ENCODE results near the gene SNRPA.
"Not testable (repeated sequence)": the region's sequence is repeated elsewhere in the genome, so short reads cannot be mapped to it uniquely, and the experiment has no call there.

Gene SNRPA

DNA sequence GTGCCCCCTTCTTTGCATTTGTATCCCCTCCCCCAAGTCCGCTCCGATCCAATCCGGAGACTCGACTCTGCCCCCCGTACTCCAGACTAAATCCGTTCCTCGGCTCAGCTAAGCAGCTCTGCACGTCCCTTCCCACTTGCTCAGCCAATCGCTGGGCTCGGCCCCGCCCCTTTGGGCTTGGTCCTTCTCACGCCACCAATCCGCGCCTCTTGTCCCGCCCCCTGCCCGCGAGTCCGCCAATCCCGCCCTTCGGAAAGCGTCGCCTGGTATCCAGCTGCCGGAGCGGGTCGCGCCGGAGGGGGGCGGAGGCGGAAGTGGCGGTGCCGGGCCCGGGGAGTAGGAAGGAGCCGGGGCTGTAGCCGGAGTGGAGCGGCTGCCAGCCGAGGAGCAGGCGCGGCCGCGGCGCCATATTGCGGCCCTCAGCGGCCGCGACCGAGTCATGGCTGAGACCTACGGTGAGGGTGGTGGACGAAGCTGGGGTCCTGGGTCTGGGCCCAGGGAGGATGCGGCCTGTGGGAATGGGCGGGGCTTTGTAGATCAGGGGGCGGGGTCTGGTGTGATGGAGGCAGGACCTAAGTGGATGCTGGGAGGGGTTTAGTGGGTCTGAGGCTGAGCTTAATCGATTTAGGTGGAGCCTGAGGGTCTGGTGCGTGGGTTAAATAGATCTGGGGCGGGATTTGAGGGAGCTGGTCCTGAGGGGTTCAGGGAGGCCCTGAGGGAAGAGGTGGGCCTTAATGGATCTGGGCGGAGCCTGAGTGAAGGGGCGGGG is 27.1 kb downstream of the SNRPA start, which contains the start of gene RAB4B:
Gene RAB4B, plus strand, starts transcription at position 311 of the 769 bp plus-strand sequence. Its CDS starts 129 bp downstream, at position 440.
- peak; percentile 100 for DNase-seq

DNA sequence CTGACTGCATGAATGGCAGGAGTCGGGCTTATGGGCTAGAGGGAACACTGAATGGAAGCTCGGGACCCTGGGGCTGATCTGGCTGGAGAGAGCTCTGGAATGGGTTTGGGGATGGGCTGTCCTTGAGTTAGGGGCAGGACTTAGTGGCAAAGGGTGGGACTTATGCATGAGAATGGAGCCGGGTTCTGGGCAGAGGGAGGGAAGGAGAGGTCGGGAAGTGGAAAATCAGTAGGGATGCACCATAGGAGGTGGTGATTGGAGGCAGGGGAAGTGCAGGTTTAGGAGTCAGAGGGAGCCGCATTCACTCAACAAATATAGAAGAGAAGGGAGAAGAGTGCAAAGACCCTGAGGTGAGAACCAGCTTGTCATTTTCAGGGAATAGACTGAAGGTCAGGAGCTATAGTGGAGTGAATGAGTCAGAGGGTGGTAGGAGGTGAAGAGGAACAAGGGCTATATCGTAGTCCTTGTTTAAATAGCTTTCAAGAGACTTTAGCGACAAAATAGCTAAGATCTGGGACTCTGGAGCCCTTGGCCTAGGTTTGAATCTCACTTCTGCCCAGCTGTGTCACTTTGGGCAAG is 27.8 kb downstream of the SNRPA start:
- no peak for DNase-seq

DNA sequence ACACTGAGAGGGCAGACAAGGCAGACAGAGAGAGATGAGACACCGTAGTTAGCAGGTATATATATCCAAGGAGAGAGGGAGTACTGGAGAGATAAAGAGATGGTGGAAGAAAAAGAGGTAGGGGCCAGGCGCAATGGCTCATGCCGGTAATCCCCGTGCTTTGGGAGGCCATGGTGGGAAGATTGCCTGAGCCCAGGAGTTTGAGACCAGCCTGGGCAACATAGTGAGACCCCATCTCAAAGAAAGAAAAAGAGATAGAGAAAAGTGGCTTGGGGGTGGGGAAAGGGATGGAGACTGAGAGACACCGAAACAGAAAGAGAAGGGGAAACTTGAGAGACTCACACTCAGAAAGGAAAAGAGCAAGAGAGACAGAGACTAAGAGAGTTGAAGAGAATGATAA is 29.6 kb downstream of the SNRPA start:
- no peak for DNase-seq

DNA sequence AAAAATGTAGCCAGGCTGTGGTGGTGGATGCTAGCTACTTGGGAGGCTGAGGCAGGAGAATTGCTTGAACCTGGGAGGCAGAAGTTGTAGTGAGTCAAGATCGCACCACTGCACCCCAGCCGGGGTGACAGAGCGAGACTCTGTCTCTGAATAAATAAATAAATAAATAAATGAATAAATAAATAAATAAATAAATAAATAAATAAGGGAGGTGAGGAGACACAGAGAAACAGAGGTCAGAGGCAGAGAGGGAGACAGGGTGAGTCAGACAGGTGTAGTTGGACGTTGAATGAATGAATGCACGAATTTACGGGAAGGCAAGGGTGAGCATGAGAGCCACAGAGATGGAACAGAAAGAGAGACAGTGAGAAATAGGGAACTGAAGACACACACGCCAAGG is 30.1 kb downstream of the SNRPA start:
- no peak for DNase-seq

DNA sequence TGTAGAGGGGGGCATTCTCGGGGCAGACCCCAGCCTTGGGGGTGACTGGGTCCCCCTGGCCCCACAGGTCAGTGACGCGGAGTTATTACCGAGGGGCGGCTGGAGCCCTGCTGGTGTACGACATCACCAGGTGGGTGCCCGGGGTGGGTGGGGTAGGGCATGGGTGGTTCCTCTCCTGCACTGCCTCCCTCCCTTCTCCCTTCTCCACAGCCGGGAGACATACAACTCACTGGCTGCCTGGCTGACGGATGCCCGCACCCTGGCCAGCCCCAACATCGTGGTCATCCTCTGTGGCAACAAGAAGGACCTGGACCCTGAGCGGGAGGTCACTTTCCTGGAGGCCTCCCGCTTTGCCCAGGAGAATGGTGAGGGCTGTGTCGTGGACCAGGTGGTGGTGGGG is 32.7 kb downstream of the SNRPA start:
- DNase-seq: no peak

DNA sequence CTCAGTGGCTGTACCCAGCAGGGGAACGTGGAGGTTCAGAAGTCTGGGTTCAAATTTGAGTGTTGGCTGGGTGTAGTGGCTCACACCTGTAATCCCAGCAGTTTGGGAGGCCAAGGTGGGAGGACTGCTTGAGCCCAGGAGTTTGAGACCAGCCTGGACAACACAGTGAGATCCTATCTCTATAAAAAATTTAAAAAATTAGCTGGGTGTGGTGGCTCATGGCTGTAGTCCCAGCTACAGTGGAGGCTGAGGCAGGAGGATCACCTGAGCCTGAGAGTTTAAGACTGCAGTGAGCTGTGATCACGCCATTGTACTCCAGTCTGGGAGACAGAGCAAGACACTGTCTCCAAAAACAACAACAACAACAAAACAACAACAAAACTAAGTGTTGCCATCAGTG is 33.1 kb downstream of the SNRPA start:
- not testable (repeated sequence) for DNase-seq

DNA sequence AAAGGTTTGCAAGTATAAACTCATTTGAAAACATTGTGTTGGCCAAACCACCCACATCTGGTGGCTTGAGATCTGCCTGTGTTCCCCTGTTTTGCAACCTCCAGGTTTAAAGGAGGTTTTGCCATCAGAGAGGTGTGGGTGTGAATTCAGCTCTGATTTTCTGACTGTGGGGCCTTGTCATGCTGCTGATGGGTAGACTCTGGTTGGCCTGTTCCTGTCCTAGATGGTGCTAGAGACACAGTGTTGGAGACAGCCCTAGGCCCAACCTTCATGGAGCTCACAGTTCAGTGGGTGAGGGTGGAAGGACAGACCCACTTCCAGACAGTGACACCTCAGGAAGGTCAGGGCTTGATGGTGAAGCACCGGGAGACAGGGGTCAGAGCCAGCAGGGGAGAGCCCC is 34.5 kb downstream of the SNRPA start:
- DNase-seq: no peak

DNA sequence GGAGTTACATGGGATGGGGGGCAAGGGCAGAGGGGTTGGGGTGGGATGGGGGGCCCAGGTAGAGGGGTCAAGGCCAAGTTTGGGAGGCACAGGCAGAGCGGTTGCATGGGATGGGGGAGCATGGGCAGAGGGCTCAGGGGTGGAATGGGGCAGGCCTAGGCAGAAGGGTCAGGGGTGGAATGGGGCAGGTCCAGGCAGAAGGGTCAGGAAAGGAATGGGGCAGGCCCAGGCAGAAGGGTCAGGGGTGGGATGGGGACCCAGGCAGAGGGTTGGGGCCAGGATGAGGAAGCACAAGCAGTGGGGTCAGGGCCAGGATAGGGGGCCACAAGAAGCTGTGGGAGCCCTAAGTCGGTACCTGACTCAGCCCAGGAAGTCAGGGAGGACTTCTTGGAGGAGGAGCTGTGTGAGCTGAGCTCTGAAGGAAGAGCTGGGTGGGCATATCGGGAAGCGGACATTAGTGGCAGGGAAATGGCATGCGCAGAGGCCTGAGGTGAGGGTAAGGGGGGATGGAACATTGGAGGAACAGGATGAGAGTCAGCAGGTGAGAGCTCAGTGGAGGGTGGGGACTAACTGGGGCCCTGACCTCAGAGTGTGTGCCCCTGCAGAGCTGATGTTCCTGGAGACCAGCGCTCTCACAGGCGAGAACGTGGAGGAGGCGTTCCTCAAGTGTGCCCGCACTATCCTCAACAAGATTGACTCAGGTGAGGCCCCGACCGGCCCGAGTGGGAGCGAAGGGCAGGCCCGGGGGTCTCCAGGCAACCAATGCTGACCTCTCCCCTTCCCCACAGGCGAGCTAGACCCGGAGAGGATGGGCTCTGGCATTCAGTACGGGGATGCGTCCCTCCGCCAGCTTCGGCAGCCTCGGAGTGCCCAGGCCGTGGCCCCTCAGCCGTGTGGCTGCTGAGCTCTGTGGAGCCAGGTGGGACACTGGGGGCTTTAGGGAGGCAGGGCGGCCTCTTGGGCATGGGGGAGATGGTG is 35.3 kb downstream of the SNRPA start:
- no peak for DNase-seq

DNA sequence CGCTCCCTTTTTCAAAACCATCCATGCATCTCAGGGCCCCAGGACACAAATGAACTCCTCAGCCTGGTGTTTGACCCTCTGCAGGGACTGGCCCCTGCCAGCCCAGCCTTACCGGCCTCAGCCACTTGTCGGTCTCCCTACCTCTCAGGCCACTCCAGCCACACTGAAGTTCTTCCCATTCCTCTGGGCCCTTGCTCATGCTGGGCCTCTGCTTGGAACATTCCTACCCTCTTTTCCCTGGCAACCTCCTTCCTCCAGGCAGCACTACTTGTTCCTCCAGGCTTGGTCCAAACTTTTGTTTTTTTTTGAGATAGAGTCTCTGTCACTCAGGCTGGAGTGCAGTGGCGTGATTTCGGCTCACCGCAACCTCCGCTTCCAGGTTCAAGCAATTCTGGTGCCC is 40.3 kb downstream of the SNRPA start:
- no peak for DNase-seq

DNA sequence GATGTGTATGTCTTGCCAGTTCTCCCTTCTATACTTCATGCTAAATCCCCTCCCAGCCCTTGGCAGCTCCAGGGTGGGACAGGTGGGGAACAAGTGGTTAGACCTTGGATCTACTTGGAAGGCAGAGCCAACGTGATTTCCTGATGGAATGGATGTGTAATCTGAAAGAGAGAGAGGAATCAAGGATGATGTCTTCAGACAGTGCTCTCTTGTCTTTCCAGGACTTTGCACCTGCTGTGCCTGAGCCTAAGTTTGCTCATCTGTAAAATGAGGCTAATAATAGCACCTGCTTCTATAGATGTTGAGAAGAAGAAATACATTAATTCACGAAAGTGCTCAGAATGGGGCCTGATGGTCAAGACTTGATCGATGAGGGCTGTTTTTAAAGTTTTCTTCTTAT is 41.0 kb downstream of the SNRPA start:
- DNase-seq: no peak

DNA sequence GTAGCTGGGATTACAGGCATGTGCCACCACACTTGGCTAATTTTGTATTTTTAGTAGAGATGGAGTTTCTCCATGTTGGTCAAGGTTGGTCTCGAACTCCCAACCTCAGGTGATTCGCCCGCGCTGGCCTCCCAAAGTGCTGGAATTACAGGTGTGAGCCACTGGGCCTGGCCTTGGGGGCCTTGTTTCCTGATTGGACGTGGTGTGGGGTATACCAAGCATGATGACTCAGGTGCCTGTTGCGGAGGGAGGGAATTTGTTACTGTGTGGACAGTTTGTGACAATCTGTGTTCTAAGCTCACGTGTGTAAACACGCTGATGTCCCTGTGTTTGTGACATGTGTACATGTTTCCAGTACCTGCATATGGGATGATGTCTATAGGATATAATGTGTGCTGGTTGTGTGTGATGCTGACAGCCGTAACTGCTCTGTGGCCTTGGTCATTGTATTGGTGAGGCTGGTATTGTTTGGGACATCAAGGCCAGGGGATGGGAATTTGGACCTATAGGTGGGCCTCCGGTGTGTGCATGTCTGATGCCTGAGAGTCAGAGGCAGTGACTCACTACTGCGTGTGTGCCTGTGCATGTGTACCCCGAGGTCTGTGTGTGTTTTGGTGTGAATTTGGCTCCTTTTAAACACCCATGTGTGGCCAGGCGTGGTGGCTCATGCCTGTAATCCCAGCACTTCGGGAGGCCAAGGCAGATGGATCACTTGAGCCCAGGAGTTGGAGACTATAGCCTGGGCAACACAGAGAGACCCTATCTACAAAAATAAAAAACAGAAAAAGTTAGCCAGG is 46.4 kb downstream of the SNRPA start:
- DNase-seq: no peak

DNA sequence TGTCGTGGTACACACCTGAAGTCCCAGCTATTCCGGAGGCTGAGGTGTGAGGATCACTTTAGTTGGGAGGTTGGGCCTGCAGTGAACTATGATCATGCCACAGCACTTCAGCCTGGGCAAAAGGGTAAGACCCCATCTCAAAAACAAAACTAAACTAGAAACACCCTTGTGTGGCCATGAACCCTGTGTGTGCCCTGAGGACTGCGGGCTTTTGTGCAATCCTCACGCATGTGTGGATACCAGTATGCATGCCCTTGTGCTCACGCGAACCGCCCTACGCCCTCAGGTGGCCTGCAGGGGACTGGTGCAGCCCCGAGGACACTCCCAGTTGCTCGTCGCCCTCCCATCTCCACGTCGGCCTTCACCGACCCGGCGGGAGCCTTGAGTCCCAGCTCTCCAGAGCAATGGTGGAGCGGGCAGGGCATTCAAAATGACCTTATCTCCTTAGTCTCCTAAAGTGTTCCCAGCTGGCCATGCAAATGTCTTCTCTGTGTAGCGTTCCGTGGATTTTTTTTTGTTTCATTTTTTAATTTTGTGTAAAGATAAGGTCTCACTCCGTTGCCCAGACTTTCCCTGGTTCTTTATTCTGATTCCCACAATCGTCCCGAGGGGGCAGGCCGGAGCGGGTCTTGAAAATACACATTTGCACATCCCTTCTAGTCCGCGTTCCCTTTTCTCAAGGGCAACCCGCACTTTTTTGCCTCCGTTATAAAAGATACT is 47.1 kb downstream of the SNRPA start:
- peak; percentile 77 for DNase-seq

DNA sequence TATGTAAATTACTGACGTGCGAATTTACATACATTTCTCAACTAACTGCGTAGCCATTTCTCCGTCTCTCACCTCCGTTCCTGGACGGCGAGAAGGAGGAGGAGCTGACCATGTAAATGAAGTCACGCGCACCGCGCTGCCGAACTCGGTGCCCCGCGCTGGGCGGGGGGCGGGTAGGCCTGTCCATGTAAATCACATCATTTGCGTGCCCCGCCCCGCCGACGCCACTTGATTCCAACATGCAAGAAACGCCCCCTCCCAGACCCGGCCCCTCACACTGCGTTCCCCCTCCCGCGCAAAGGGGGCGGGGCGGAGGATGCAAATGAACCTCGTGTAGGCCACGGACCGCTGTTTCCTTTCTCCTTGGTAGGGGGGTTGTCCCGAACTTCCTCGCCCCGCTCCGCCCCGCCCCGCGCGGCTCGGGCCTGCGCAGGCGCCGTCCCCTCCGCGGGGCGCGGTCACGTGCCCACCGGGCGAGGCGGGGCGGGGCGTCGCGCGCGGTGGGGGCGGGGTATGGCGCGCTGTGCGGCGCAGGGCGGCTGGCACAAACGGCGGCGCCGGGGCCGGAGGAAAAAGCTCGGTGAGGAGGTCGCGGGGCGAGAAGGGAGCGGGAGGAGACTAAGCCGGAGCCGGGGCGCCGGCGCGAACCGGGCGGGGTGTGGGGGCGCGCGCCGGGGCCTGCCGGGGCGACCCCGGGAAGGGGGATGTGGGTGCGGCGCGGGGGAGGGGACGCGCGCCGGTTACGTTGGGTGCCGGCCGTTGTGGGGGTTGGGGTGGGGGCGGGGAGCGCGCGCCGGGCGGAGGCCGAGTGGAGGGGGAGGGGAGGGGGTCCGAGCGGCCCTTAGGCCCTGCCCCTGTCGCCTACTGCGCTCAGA is 47.9 kb downstream of the SNRPA start, which contains the start of gene EGLN2:
Gene EGLN2, plus strand, starts transcription at position 509 of the 875 bp plus-strand sequence. CDS start 1,382 bp downstream, outside the sequence.
- DNase-seq: peak; percentile 100

DNA sequence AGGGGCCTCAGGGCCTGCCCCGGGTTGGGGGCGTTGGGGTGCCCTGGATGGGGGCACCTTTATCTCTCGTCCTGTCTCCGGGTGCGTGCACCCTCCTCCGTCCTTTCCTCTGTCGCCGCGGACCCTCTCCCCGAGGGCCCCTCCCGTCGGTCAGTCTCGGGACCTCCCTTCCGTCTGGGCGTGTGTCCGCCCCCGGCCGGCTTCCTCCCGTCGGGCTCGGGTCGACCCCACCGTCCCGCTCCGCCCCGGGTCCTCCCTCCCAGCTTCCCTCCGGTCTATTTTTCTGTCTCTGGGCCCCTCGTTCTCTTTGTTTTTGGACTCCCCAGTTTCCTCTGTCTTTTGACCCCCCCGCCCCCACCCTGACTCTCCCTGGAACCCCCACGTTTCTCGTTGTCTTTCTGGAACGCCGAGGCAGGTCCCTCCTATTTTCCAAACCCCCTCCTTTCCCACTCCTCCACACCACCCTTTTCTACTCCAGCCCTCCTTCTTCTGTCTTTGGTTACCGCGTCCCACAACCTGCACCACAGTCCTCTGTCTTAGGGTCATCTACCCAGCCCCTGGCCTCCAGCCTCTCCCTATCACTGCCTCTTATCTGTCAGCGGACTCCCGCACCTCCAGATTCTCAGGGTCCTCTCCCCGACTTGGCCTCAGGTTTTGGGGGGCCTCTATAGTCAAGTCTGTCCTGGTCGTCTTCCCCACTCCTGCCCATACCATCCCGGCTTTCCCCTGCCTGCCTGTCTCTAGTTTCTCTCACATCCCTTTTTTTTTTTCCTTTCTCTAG is 48.7 kb downstream of the SNRPA start:
- DNase-seq: no peak

DNA sequence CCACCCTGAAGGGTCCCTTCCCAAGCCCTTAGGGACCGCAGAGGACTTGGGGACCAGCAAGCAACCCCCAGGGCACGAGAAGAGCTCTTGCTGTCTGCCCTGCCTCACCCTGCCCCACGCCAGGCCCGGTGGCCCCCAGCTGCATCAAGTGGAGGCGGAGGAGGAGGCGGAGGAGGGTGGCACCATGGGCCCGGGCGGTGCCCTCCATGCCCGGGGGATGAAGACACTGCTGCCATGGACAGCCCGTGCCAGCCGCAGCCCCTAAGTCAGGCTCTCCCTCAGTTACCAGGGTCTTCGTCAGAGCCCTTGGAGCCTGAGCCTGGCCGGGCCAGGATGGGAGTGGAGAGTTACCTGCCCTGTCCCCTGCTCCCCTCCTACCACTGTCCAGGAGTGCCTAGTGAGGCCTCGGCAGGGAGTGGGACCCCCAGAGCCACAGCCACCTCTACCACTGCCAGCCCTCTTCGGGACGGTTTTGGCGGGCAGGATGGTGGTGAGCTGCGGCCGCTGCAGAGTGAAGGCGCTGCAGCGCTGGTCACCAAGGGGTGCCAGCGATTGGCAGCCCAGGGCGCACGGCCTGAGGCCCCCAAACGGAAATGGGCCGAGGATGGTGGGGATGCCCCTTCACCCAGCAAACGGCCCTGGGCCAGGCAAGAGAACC is 49.5 kb downstream of the SNRPA start:
- DNase-seq: peak; percentile 19

DNA sequence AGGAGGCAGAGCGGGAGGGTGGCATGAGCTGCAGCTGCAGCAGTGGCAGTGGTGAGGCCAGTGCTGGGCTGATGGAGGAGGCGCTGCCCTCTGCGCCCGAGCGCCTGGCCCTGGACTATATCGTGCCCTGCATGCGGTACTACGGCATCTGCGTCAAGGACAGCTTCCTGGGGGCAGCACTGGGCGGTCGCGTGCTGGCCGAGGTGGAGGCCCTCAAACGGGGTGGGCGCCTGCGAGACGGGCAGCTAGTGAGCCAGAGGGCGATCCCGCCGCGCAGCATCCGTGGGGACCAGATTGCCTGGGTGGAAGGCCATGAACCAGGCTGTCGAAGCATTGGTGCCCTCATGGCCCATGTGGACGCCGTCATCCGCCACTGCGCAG is 50.0 kb downstream of the SNRPA start:
- DNase-seq: no peak

DNA sequence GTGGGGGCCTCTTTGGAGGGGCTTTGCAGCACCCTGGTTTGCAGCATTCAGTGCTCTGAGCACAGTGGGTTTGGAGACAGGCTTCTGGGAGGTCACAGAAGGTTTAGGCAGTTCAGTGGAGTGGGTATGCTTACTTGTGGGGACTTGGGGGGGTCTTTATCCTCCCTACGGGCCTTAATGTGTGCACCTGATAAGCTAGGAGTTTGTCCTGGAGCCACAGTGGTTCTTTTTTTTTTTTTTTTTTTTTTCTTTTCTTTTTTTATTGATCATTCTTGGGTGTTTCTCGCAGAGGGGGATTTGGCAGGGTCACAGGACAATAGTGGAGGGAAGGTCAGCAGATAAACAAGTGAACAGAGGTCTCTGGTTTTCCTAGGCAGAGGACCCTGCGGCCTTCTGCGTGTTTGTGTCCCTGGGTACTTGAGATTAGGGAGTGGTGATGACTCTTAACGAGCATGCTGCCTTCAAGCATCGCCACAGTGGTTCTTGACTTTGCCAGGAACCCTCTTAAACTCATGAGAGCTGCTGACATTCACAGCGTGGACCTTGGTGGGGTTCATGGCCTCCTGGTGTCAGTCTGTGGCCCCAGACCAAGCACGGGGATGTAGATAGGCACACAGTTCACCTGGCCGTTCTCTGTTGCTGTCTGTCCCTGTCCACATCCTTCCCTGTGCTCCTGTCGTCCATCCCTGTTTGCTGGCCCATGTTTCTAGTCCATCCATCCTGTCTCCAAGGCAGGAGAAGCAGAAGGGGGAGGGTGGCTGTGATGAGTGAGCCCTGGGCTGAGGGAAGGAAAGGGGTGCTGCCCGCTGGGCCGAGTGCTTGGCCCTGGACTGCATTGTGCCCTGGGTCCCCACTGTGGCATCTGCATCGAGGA is 50.7 kb downstream of the SNRPA start:
- DNase-seq: no peak
